ENCODE results near the gene CEMIP2. TPM values are rescaled to one million over a fixed set of nuclear protein-coding genes. Genes with fewer than 3 reads are reported as not detected.

The CEMIP2 gene
- total RNA-seq, 1 experiment from 2014 or later: 14.8 TPM

GRCh38 chr9:71781391-71781790 is 13.1 kb upstream of the CEMIP2 start:
- no peak for TF ChIP-seq REST (IDR thresholded peaks at IDR 0.05; ENCODE audit: insufficient read depth in 1 of 2, low read depth in 2 of 2, low read length in 1 of 2)
- TF ChIP-seq SIN3A (IDR thresholded peaks at IDR 0.05; ENCODE audit: borderline replicate concordance, insufficient read depth, low read depth, low read length): no peak
- TF ChIP-seq TCF7L2 (IDR thresholded peaks at IDR 0.05; ENCODE audit: low read depth, low read length): no peak
- no peak for TF ChIP-seq POLR2AphosphoS5 (IDR thresholded peaks at IDR 0.05; ENCODE audit: low read depth, low read length)
- no peak for TF ChIP-seq CTCF (IDR thresholded peaks at IDR 0.05)
- Histone ChIP-seq H3K36me3 (ENCODE audit: control insufficient read depth, insufficient read depth, low read length) (no peaks in the 10 kb centered on the region), H3K27ac (ENCODE audit: low read length) (no peak overlapping the region), H3K4me1 (ENCODE audit: control insufficient read depth, insufficient read depth, low read length) (no peaks in the 10 kb centered on the region), H3K27me3 (ENCODE audit: control insufficient read depth, insufficient read depth, low read length) (no peaks in the 10 kb centered on the region), H3K9me3 (ENCODE audit: control insufficient read depth, insufficient read depth, low read depth, low read length) (no peaks in the 10 kb centered on the region), H3K4me3 (ENCODE audit: low read depth in 2 of 2, low read length in 2 of 2) (no peak overlapping the region)
- ChIA-PET CTCF (interaction anchor here (0.6 kb wide), 1 partner anchor 243 kb away, joined by 6 read pairs; no protein-coding TSS in a partner anchor), POLR2A (no interaction called here)
- BruUV-seq (replicated peaks): no TSS peak
- no peak for DNase-seq (ENCODE audit: low read depth, low spot score)
- in situ Hi-C loops (cut with HindIII; ENCODE audit: low pct_unique_long_range_greater_than_20kb, low sequenced_read_pairs): no loop called here
- intact Hi-C loops (cut with micrococcal nuclease; ENCODE audit: unreplicated experiment): loop anchor here (10.0 kb wide), 1 partner anchor 463 kb away; no protein-coding TSS in a partner anchor
- ATAC-seq: no peak

- Histone ChIP-seq H3K36me3 (ENCODE audit: control insufficient read depth, insufficient read depth, low read length) (no peaks in the 10 kb centered on the region), H3K4me3 (ENCODE audit: low read depth in 2 of 2, low read length in 2 of 2) (no peak overlapping the region), H3K4me1 (ENCODE audit: control insufficient read depth, insufficient read depth, low read length) (no peaks in the 10 kb centered on the region), H3K27me3 (ENCODE audit: control insufficient read depth, insufficient read depth, low read length) (no peaks in the 10 kb centered on the region), H3K9me3 (ENCODE audit: control insufficient read depth, insufficient read depth, low read depth, low read length) (no peaks in the 10 kb centered on the region), H3K27ac (ENCODE audit: low read length) (no peak overlapping the region)
- POLR2A ChIA-PET: no interaction called here
- intact Hi-C loops (cut with micrococcal nuclease; ENCODE audit: unreplicated experiment): loop anchor here (10.0 kb wide), 1 partner anchor 464 kb away; no protein-coding TSS in a partner anchor
- CTCF ChIA-PET: interaction anchor here (0.6 kb wide), 1 partner anchor 243 kb away, joined by 6 read pairs; no protein-coding TSS in a partner anchor
- in situ Hi-C loops (cut with HindIII; ENCODE audit: low pct_unique_long_range_greater_than_20kb, low sequenced_read_pairs): no loop called here
- no peak for ATAC-seq
- no peak for DNase-seq (ENCODE audit: low read depth, low spot score)
- TF ChIP-seq SIN3A (IDR thresholded peaks at IDR 0.05; ENCODE audit: borderline replicate concordance, insufficient read depth, low read depth, low read length) (no peak), POLR2AphosphoS5 (IDR thresholded peaks at IDR 0.05; ENCODE audit: low read depth, low read length) (no peak), TCF7L2 (IDR thresholded peaks at IDR 0.05; ENCODE audit: low read depth, low read length) (no peak), CTCF (IDR thresholded peaks at IDR 0.05) (no peak), REST (IDR thresholded peaks at IDR 0.05; ENCODE audit: insufficient read depth in 1 of 2, low read depth in 2 of 2, low read length in 1 of 2) (no peak)
- BruUV-seq (replicated peaks): no TSS peak
Observed at GRCh38 chr9:71780953-71781352, 12.6 kb upstream of the CEMIP2 start.

Data from Panc1 (cell line).